ENCODE results near the gene TARS2.

- no peak for TF ChIP-seq CEBPB (IDR thresholded peaks at IDR 0.05)
- TF ChIP-seq CTCF (IDR thresholded peaks at IDR 0.05) = no peak
- no peak for TF ChIP-seq PHF8 (IDR thresholded peaks at IDR 0.05; ENCODE audit: borderline replicate concordance, low read depth)
- no peak for TF ChIP-seq JUN (IDR thresholded peaks at IDR 0.05)
- TF ChIP-seq MAX (IDR thresholded peaks at IDR 0.05) = no peak
- no peak for TF ChIP-seq RARB (CRISPR knock-in tag; IDR thresholded peaks at IDR 0.05)
- TF ChIP-seq KDM1A (IDR thresholded peaks at IDR 0.05; ENCODE audit: low read depth) = no peak
- no peak for TF ChIP-seq GATA3 (IDR thresholded peaks at IDR 0.05; ENCODE audit: borderline replicate concordance)
- TF ChIP-seq POLR2A (IDR thresholded peaks at IDR 0.05; ENCODE audit: low read length) = no peak
These were observed 520 bp downstream of the TARS2 start for GRCh38 chr1:150487763-150488115.
